ENCODE results near the gene LRRIQ4. TPM values are rescaled to one million over a fixed set of nuclear protein-coding genes. Genes with fewer than 3 reads are reported as not detected.

LRRIQ4 gene
- total RNA-seq, 4 donors from 2014 or later: not detected

DNA sequence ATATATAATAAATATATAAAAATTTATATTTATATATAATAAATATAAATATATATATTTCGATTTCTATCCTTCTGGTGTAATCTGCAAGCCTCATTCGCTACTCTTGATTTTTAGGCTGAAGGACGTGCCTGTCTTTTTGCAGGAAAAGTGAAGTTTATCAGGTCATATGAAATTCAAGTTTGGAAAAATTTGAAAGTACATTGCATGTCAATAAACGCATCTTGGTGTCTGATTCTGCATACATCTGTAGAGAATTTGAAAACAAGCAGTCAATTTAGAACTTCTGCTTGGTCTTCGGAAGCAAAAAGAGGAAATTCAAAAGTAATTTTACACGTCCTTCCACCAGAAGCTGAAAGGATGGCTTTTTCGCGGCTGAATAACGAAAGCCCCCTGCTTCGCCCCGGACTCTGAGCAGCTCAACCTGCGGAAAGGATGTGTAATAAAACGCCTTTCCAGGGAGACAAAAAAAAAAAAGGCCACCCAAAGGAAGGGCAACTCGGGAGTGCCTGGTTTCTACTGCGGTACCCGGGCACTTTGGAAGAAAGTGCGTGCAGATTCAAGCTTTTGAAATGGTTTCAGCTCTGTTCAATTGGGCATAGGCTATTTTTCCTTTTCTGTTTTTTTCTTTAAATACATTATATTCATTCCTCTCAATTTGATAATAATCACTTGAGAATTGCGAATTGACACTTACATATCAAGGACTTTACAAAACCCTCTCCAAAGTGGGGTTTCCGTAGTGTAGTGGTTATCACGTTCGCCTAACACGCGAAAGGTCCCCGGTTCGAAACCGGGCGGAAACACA lies 41.0 kb upstream of the LRRIQ4 start:
- no peak for TF ChIP-seq EP300 (IDR thresholded peaks at IDR 0.05)
- TF ChIP-seq POLR2A (IDR thresholded peaks at IDR 0.05): no peak
- peak; percentile 50 for TF ChIP-seq POLR2AphosphoS5 (IDR thresholded peaks at IDR 0.05)
- TF ChIP-seq, protein P1, sequence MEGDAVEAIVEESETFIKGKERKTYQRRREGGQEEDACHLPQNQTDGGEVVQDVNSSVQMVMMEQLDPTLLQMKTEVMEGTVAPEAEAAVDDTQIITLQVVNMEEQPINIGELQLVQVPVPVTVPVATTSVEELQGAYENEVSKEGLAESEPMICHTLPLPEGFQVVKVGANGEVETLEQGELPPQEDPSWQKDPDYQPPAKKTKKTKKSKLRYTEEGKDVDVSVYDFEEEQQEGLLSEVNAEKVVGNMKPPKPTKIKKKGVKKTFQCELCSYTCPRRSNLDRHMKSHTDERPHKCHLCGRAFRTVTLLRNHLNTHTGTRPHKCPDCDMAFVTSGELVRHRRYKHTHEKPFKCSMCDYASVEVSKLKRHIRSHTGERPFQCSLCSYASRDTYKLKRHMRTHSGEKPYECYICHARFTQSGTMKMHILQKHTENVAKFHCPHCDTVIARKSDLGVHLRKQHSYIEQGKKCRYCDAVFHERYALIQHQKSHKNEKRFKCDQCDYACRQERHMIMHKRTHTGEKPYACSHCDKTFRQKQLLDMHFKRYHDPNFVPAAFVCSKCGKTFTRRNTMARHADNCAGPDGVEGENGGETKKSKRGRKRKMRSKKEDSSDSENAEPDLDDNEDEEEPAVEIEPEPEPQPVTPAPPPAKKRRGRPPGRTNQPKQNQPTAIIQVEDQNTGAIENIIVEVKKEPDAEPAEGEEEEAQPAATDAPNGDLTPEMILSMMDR (IDR thresholded peaks at IDR 0.05): no peak
- ATAC-seq: peak; percentile 22
- Histone ChIP-seq H3K4me3 (peak overlapping the region; percentile 69 to 99), H3K27me3 (no peaks in the 10 kb centered on the region), H3K27ac (peak overlapping the region; percentile 63 to 100 (median 98)), H3K36me3 (peaks cover 0 to 17% of the 10 kb centered on the region in 2 donors), H3K9me3 (no peaks in the 10 kb centered on the region), H3K4me1 (peaks cover 6 to 32% (median 22%) of the 10 kb centered on the region in 3 donors)
- WGBS, 2 donors (ENCODE audit: low coverage in 1 of 2): 0 to 1% methylated on average over 14 to 27 of the region's 27 CpGs

DNA sequence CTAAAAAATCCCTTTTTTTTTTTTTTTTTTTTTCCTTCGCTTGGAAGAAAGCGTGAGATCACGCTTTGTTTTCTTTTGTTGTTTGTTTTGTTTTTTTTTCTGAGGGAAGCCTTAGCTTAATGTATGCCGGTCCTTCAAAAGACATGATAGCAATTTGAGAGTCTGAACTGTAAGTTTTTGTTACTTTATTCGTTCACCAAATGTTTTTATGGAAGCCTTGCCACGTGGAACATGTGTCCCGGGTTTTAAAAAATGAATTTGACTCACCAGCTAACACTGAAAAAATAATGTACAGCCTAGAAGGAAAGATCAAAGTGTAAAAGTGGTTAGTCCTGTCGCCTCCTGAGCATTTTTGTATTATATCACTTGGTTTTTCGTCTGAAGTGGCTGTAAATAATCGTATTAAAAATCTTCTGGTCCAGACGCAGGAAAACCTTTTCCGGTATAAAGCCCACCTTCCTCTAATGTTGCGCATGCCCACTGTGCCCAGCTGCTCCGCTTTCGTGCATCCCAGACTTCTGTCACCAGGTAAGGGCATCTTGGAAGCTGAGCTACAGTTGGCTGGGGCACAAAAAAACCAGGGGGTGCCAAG lies 40.3 kb upstream of the LRRIQ4 start:
- peaks cover 0 to 24% of the 10 kb centered on the region in 2 donors for H3K36me3 ChIP-seq
- no peaks in the 10 kb centered on the region for H3K27me3 ChIP-seq
- H3K27ac ChIP-seq: peak overlapping the region; percentile 96 to 100 (median 98)
- no peaks in the 10 kb centered on the region for H3K9me3 ChIP-seq
- TF ChIP-seq POLR2A (IDR thresholded peaks at IDR 0.05): no peak
- TF ChIP-seq POLR2AphosphoS5 (IDR thresholded peaks at IDR 0.05): no peak
- no peak for TF ChIP-seq EP300 (IDR thresholded peaks at IDR 0.05)
- TF ChIP-seq, protein P1 (IDR thresholded peaks at IDR 0.05): no peak
- 0% methylated on average over 8 to 15 of the region's 15 CpGs for WGBS, 2 donors (ENCODE audit: low coverage in 1 of 2)
- H3K4me3 ChIP-seq: peak overlapping the region; percentile 69 to 99
- H3K4me1 ChIP-seq: peaks cover 6 to 39% (median 22%) of the 10 kb centered on the region in 3 donors
- peak; percentile 62 for ATAC-seq

DNA sequence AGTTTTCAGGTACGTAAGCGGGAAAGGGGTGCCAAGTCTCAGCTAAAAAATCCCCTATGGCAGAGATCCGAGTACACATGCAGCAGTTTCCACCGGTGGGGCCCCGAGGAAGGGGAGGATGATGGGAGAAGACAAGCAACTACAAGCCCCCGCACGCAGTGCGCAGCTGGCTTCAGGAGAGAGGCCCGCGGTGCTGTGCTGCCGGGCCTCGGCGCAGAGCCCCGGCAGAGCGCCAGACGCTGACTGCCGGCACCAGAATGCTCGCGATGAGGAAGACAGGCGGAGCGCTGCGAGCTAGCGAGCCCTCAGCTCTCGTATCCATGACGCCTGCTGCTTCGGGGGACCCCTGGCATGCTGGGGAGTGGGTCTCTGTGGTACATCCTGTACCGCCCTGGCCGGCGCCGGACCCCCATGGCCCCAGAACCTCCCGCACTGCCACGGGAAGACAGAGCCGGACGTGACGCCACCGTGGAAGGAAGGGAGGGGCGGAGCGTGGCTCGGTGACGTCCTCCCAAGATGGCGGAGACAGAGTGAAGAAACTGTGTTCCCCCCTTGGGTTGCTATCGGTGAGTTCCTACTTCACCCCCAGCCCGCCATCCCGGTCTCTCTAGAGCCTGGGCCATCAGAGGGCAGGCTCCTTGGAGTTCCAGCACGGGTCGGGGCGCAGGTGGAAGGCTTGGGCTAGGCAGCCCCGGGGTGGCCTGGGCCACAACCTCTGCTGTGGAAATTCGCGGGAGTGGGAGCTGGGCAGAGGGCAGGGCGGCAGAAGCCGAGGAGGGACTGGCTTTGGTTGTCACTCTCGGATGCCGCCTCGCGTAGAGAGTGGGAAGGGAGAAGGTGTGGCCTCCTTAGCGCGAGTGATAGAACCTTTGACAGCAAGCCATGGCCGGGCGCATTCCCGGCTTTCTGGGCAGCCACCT lies 39.5 kb upstream of the LRRIQ4 start, which contains the start of gene MYNN:
TSS of gene MYNN (plus strand) at position 500 of the 920 bp plus-strand sequence. CDS start 900 bp downstream, outside the sequence.
- TF ChIP-seq, protein P1 (IDR thresholded peaks at IDR 0.05): peak in 1 of 4 experiments; percentile 10
- peak; percentile 100 for TF ChIP-seq POLR2AphosphoS5 (IDR thresholded peaks at IDR 0.05)
- TF ChIP-seq POLR2A (IDR thresholded peaks at IDR 0.05): peak; percentile 97 to 99
- TF ChIP-seq EP300 (IDR thresholded peaks at IDR 0.05): no peak
- H3K9me3 ChIP-seq: no peaks in the 10 kb centered on the region
- 0% methylated on average over 12 of the region's 61 CpGs; no CpG with 5 or more reads in 1 of the 2 donors for WGBS, 2 donors (ENCODE audit: low coverage in 1 of 2)

DNA sequence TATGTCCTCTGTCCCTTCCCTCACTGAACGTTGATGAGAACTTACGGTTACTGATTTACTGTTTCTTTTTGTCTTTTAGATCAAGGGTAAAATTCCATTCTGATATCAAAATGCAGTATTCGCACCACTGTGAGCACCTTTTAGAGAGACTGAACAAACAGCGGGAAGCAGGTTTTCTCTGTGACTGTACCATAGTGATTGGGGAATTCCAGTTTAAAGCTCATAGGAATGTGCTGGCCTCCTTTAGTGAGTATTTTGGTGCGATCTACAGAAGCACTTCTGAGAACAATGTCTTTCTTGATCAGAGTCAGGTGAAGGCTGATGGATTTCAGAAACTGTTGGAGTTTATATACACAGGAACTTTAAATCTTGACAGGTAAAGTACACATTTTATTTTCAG lies 38.5 kb upstream of the LRRIQ4 start:
- H3K4me1 ChIP-seq: peaks cover 6 to 47% (median 22%) of the 10 kb centered on the region in 3 donors
- WGBS, 2 donors (ENCODE audit: low coverage in 1 of 2): 45 to 47% methylated on average over 5 of the region's 5 CpGs
- H3K27me3 ChIP-seq: no peaks in the 10 kb centered on the region
- H3K4me3 ChIP-seq: peak overlapping the region; percentile 69 to 99
- ATAC-seq: no peak
- TF ChIP-seq POLR2A (IDR thresholded peaks at IDR 0.05) (no peak), EP300 (IDR thresholded peaks at IDR 0.05) (no peak), POLR2AphosphoS5 (IDR thresholded peaks at IDR 0.05) (no peak)
- TF ChIP-seq, protein P1 (IDR thresholded peaks at IDR 0.05): no peak
- H3K36me3 ChIP-seq: peaks cover 3 to 42% of the 10 kb centered on the region in 2 donors
- H3K27ac ChIP-seq: peak overlapping the region; percentile 96 to 100 (median 98)
- no peaks in the 10 kb centered on the region for H3K9me3 ChIP-seq

More for the DNA sequence above, 39.5 kb upstream of the LRRIQ4 start, which contains the start of gene MYNN:
- Histone ChIP-seq H3K27me3 (no peaks in the 10 kb centered on the region), H3K36me3 (peaks cover 0 to 32% of the 10 kb centered on the region in 2 donors), H3K4me1 (peaks cover 6 to 47% (median 22%) of the 10 kb centered on the region in 3 donors), H3K27ac (peak within 1 kb of the TSS; percentile 96 to 100 (median 98)), H3K4me3 (peak within 1 kb of the TSS; percentile 69 to 99)
- peak; percentile 93 for ATAC-seq
